GM18909 (cell line): ENCODE data around the gene MMD2.
"Not testable (repeated sequence)": the region's sequence is repeated elsewhere in the genome, so short reads cannot be mapped to it uniquely, and the experiment has no call there.

ENCODE experiments used
- ATAC-seq: cut with Tn5 transposase; IDR thresholded peaks from one replicate; pipeline ENCODE4 v1.9.1; 2021; ENCODE audit warnings: mild to moderate bottlenecking; ENCODE audit not compliant: unreplicated experiment, poor library complexity

The MMD2 gene, protein sequence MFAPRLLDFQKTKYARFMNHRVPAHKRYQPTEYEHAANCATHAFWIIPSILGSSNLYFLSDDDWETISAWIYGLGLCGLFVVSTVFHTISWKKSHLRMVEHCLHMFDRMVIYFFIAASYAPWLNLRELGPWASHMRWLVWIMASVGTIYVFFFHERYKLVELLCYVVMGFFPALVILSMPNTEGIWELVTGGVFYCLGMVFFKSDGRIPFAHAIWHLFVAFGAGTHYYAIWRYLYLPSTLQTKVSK

DNA sequence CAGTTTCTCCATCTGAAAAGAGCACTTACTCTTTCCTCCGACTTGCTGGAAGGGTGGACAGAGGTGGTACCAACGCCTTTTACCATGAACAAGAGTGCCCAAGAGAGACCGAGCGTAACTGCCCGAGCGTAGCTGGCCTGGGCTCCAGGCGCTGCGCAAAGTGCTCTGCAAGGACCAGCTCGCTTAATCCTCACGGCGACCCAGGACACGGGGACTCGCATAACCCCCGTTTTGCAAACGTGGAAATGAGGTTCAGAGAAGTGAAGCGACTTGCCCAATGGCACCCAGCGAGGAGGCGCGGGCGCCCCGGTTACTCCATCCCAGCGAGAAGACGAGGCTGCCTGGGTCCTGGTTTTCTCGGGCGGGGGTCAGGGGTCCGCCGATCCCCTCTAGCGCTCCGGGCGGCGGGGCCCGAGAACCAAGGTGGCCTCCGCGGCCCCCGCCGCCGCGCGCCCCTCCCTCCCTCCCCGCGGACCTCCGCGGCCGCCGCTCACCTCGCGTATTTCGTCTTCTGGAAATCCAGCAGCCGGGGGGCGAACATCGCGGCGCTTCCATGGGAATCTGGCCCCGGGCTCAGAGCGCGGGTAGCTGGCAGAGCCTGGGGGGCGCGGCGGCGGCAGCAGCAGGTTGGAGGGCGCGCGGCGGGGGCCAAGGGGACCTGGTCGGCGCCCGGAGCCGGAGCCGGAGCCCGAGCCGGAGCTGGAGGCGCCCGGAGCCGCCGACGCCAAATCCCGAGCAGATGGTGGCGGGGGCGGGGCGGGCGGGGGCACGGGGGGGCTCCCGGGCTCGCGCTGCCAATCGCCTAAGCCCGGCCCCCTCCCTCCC is at the start of gene MMD2:
TSS of gene MMD2 (minus strand) at position 711 of the 825 bp plus-strand sequence. CDS start at position 541, 170 bp downstream.
- ATAC-seq = no peak

DNA sequence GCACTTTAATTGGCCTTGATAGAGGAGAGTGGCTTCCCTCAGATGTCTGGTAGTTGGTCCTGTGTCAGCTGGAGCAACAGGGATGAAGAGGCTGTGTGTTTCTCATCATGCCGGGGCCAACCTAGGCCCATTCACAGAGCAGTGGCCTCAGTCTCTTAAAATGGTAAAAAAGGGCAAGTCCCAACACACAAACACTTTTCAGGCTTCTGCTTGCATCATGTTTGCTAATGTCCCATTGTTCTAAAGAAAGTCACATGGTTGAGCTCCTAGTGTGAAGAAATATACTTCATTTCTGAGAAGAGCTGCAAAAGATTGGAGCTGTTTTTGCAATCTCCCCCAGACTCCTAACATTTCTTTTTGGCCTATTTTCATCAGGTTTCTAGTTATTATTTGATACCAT is 46.1 kb upstream of the MMD2 start:
- no peak for ATAC-seq

DNA sequence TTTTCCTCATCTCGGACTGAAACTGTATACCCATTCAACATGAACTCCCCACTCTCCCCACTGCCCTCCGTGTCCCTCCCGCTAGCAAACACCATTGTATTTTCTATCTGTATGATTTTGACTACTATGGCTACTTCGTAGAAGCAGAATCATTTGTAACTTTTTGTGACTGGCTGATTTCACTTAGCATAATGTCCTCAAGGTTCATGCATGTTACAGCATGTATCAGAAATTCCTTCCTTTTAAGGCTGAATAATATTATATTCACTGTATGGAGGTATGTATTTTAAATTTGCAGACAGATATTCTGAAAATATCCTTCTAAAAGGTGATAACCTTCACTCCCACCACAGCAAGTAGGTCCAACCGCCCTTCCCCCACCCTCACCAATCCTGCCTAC is 42.9 kb upstream of the MMD2 start:
- no peak for ATAC-seq

DNA sequence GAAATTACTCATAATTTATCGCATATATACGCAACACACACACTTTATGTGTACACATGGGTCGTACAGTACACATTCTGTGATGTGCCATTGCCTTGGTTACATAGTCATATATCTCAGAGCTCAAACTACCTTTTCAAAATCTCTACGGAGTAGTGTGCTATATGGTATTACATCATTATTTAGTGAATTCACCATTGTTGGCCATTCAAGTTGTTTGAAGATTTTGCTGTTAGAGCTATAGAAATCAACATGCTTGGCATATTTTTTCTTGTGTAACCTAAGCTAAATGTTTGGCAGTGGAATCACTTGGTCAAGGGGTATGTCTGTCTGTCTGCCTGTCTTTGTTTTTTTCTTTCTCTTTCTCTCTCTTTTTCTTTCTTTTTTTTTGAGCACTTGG is 42.0 kb upstream of the MMD2 start:
- ATAC-seq = no peak

DNA sequence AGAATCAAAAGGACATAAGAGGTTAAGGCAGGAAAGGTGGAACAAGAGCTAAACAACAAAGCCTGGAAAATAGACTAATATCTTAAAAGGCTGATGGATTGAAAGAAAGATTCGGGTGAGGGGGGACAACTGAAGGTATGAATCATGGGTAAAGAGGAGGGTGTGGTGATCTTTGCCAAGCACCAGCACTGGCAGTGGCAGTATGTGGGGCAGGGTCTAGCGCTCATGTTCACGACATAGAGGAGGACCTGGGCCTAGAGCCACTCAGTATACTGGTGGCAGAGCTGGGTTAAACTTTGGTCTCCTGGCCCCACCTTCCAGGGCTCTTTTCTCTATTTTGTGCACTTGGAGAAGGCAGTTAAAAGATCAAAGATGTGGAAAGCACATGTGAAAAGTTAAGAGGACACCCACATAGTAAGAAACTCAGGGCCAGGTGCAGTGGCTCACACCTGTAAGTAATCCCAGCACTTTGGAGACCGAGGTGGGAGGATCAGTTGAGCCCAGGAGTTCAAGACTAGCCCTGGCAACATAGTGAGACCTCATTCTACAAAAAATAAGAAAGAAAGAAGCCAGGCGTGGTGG is 40.5 kb upstream of the MMD2 start:
- no peak for ATAC-seq

DNA sequence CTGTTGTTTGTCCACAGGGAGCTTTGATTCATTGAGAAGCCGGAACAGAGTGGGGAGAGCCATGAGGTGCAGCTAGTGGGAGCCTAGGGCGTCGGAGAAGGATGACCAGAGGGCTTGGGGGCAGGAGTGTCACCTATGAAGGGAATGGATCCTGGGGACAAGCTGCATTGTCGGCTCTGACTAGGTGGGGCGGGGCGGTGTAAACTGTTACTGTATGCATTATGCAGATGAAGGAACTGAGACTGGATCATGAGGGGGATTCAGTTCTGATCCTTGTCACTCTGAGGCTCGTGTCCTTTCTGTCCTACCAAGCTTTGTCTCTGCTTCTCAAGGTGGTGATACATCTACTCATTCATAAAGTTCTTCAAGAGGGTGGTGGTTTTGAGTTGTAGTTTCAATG is 39.9 kb upstream of the MMD2 start:
- no peak for ATAC-seq

DNA sequence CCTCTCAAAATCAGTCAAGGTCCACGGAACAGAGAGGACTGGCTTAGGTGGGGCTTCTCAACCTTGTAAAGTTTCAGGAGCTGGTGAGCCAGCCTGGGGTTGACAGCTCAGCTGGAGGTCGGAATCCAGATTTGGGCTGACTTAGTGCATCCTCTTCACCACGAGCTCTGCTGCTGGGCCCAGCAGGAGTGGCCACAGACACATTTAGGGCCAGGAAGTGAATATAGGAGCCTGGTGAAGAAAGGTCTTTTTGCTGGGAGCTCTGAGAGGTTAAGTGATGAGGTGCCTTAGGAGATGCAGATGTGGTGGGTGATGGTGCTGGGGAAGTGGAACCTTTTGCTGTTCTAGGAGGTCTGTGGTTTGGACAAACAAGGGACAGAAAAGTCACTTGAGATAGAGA is 39.3 kb upstream of the MMD2 start:
- ATAC-seq = no peak

DNA sequence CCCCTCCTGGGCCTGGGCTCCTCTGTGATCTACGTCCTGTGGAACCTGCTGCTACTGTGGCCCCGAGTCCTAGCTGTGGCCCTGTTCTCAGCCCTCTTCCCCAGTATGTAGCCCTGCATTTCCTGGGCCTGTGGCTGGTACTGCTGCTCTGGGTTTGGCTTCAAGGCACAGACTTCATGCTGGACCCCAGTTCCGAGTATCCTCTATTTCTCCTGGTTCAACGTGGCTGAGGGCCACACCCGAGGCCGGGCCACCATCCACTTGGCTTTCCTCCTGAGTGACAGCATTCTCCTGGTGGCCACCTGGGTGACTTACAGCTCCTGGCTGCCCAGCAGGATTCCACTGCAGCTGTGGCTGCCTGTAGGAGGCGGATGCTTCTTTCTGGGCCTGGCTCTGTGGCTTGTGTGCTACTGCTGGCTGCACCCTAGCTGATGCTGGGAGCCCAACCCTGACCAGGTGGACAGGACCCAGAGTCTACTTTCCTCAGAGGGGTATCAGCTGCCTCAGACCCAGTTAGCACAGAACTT is 37.8 kb upstream of the MMD2 start:
- no peak for ATAC-seq

DNA sequence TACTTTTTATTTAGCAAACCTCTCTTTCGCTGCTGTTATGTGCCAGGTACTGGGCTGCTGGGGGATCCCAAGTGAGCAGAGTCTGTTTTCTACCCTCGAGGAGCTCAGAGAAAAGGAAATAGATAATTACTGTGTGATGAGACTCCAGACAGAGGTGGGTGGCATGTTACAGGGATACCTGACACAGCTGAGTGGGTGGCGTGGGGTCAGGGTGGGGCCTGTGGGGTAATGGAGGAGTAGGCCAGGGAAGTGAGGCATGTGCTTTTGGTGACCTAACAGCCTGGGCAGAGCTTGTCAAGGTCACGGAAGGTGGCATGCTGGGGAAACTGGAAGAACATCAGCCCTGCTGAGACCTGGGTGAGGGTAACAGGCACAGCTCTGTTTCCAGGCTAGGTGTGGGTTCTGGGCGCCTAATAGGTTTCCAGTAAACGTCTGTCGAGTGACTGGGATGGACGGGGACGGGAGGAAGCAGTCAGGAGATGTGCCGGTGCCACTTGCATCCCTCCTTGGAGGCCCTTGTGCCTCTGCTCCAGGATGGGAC is 36.5 kb upstream of the MMD2 start:
- no peak for ATAC-seq

DNA sequence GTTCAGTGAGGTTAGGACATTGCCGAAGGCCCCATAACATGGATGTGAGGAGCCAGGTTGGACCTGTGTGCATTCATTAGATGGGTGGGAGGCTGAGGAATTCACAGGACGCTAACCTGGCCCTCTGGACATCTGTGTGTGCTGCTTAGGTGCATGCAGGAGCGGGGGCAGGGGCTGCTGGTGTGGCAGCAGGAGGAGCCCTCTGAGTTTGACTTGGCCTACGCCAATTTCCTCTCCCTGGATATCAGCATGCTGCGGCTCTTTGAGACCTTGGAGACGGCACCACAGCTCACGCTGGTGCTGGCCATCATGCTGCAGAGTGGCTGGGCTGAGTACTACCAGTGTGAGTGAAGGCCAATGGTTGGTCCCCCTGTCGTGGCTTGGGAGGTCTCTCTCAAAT is 34.5 kb upstream of the MMD2 start:
- ATAC-seq = no peak

DNA sequence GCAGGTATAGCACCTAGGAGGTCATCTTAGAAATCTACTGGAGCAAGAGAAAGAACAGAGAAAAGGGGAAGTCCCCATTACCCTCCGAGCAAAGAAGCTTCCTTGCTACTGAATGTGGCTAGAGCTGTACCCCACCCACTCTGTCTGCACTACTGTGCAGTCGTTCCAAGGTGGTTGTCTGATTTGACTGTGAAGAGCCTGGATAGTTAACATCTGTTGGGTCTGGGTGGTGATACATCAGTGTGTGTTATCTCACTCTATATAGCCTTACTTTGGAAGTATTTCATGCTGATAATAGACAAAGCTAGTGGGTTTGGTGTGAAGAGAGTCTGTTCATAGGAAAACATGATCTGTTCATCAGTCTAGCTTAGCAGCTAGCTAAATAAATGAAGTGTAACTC is 23.8 kb upstream of the MMD2 start:
- ATAC-seq = peak; percentile 82

DNA sequence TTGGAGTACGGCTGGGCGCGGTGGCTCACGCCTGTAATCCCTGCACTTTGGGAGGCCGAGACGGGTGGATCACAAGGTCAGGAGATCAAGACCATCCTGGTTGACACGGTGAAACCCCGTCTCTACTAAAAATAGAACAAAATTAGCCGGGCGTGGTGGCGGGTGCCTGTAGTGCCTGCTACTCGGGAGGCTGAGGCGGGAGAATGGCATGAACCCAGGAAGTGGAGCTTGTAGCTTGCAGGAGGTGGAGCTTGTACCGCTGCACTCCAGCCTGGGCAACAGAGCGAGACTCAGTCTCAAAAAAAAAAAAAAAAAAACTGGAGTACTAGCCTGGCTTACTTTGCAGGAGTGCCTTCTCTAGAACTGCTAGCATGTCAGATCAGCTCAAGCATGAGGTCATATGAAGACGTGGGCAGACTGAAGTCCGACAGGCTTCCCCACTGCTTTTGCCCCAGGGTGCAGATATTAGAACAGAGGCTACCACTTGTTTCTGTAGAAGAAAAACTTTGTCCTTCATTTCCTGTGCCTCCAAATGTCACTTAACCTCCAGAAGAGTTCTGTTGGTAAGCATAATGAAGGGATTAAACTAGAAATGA is 22.4 kb upstream of the MMD2 start:
- ATAC-seq = not testable (repeated sequence)

DNA sequence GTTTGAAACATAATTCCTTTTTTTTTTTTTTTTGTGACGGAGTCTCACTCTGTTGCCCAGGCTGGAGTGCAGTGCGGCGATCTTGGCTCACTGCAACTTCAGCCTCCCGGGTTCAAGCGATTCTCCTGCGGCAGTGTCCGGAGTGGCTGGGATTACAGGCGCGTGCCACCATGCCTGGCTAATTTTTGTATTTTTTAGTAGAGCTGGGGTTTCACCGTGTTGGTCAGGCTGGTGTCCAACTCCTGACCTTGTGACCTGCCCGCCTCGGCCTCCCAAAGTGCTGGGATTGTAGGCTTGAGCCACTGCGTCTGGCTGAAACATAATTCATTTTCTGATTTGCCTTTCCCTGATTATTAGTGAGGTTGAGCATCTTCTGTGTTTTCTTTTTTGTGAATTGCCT is 16.6 kb upstream of the MMD2 start:
- not testable (repeated sequence) for ATAC-seq

DNA sequence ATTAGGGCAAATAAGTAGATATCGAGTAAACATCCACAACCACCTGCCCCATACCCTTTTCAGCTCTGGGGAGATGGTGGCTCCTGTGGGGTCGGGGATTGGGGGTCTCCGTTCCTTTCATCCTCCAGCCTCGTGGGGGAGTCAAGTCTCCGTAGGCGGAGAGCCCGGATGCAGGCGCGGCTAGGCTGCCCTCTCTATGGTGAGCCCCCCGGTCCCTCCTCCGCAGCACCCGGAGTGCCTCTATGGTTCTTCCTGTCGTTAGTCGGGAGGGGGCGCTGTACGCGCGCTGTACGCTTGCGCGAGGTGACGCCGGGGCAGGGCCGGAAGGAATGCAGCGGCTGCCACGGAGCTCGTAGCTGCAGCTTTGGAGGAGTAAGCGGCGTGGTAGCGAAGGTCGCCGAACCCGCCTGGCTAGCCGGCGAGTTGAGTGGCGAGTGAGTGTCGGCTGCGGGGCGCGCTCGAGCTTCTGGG is 14.8 kb upstream of the MMD2 start:
- ATAC-seq = peak; percentile 94

DNA sequence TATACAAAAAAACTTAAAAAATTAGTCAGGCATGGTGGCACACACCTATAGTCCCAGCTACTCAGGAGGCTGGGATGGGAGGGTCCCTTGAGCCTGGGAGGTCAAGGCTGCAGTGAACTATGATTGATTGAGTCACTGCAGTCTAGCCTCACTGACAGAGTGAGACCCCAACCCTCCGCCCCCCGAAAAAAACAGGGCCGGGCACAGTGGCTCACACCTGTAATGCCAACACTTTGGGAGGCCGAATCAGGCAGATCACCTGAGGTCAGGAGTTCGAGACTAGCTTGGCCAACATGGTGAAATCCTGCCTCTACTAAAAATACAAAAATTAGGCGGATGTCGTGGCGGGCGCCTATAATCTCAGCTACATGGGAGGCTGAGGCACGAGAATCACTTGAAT is 13.5 kb upstream of the MMD2 start:
- not testable (repeated sequence) for ATAC-seq

DNA sequence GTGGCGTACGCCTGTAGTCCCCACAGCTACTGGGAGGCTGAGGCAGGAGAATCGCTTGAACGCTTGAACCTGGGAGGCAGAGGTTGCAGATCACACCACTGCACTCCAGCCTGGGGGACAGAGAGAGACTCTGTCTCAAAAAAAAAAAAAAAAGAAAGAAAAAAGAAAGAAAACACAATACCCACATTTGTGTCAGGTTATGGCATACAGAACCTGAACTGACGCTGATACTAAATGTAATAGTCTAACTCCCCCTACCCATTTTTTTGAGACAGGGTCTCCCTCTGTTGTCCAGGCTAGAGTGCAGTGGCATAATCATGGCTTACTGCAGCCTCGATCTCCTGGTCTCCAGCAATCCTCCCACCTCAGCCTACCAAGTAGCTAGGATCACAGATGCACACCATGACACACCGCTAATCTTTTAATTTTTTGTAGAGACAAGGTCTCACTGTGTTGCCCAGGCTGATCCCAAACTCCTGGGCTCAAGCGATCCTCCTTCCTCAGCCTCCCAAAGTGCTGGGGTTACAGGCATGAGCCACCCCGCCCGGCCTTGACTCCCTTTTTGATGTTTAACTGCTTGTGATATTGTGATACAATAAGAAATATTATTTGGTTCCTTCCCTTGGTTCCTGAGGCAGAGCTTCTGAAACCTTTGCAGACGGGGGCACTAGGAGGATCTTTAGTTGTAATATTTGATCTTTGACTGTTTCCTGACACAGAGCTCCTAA is 6.5 kb upstream of the MMD2 start:
- no peak for ATAC-seq

DNA sequence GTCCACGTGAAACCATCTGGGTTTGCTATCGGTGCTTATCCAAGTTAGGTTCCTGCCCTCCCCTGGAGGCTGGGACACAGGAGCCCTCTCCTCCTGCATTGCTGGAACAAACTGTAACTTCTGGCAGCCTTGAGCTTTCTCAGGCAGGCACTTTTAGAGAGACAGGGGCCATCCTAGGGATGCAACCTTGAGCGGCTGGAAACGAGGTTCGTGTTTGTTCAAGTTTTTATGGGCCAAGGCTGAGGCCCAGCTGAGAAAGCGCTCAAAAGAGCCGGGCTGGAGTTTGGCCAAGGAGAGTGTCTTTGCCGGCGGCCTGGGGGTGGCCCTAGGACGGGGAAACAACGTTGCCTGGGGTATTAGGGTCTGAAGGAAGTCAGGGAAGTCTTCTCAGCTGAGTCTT is 5.5 kb upstream of the MMD2 start:
- no peak for ATAC-seq

DNA sequence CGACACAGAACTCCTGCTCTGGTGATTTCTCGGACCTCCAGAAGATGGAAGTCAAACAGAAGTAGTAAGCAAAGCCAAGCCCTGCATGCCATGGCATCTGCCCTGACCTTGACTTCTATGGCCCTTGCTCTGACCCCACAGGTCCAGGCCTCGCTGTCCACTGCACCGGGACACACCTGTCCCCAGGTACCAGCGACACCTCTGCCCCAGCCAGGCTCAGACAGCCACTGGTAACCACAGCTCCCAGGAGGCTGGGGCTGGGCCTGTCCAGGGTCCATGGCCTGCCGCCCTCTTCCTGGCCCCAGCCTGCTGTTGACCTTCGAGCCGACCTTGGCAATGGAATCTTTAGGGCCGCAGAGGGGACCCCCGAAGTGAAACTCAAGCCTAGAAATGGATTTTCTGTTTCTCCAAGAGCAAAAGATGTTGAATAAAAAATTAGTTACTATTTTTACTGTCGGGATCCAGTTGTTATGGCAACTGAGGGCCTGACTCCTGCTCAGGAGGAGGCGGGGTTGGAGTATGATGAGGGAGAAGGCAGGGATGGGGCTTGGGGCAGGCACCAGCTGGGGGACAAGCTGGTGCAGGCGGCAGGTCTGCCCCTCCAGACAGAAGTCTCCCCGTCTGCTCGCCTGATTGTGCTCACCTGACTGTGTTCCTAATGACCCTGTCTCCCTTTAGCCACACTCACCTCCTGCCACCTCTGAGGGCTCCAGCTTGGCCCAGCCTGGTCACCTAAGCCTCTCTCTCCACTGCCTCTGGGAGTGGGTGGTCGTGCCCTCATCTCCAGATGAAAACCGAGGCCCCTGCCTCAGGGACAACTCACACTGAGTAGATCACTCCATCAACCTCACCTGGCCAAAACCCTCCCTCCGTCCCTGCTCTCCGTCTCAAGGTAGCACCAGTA is 4.1 kb upstream of the MMD2 start:
- ATAC-seq = no peak

DNA sequence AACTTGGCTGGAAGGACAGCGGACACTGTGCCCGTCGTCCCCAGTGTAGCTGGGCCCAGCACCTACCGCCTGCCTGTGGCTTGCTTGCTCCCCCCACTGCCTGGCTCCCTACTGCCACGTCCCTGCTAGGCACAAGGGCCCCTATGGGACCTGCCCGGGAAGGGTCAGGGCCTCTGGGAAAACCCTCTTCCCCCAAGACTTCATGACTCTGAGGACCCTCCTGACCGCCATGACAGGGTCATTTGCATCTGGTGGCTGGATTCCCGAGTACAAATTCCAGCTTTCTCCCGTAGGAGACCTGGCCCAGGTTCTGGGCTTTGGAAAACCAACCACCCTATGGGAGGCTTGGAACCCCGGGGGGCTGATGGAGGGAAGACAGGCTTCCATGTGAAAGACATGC is 1.4 kb upstream of the MMD2 start:
- ATAC-seq = no peak
